Suppressor macrophage treated with lipopolysaccharide for 1 hour (primary cell): Measurements from ENCODE around the gene SPON1.
A peak's percentile ranks its signal among the peaks of the same experiment; 100 is the strongest.

ENCODE experiments used
- DNase-seq, 3 donors: peaks; one replicate each; pipeline ENCODE4 v3.0.0-alpha.2; 2020 to 2022

Gene SPON1

DNA sequence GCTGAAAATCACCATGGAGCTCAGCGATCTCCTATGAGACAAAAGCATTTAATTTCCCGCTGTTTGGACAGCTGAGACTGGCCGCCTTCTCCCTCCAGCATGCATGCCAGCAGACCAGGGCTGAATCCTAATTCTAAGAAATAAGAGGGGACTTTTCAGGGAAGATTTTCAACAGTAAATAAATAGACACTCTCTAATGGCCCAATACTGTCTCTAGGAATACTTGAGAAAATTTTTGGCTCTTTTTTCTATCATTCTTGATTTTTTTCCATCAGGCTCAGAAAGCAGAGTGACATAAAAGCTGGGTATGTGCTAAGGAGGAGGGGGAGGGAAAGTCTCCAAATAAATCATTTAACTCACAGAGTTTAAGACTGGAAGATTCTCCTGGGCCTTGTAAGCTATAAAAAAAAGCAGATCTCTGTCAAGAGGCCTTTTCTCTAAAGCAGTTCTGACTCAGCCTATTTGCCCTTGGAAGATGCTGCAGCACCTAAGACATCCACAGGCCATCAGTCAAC is 17.6 kb upstream of the SPON1 start:
- no peak for DNase-seq

DNA sequence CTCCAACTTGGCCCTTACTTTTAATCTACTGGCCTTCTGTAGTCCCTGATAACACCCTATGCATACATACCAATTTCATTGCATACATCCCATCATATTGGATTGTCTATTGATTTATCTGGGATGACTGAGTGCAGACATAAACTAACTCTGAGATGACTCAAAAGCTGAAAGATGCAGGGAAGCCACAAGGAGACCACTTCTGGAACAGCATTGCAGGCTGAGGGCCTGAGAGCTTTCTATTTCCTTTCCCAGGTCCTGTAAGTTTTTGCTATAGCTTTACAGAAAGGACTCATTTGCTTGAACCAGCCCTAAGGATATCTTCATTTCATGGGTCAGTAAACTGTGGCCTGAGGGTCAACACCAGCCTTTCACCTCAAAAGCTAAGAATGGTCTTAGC is 15.1 kb upstream of the SPON1 start:
- no peak for DNase-seq

DNA sequence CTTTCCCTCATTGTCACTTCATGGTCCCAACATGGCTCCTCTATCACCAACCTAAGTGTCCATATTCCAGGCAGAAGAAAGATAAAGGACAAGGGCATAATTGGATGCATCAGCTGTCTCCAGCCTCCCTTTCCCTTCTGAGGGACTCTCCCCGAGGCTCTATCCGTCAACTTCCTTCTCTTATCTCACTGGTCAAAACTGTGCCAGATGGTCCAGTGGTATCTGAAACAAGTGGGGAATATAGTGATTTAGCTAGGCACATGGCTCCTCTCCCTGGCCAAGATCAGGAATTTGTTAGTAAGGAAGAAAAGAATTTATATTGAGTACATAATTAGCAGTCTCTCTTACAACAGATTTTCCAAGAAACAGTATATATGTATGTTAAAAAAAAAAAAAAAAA is 12.6 kb upstream of the SPON1 start:
- peak; percentile 17 to 34 (median 25) for DNase-seq

DNA sequence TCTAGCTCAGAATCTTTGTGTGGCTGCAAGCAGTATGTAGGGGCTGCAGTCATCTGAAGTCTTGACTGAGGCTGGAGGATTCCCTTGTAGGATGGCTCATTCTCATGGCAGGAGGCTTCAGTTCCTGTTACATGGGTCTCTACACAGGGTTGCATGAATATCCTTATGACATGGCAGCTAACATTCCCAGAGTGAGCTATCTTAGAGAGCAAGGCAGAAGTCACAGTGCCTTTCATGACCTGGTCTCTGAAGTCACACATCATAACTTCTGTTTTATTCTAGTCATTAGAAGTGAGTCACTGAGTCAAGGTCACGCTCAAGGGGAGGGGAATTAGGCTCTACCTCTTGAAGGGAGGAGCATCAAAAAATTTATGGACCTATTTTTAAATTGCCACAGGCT is 10.3 kb upstream of the SPON1 start:
- DNase-seq, result peak; percentile 55 to 62 (median 62)

DNA sequence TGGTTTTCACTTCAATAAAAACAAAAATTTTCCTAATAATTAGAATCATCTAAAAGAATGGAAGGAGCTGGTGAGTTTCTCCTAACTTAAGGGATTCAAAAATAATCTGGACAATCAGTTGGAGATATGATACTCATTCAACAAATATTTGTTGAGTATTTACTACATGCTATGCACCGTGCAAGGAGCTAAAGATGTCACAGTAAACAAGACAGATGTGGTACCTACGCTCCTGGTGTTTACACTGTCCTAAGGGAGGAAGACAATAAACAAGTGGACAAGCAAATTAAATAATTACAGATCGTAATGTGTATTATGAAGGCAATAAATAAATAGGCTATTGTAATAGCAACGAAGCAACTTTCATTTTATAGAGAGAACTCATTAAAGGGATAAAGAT is 9.9 kb upstream of the SPON1 start:
- DNase-seq, result no peak

DNA sequence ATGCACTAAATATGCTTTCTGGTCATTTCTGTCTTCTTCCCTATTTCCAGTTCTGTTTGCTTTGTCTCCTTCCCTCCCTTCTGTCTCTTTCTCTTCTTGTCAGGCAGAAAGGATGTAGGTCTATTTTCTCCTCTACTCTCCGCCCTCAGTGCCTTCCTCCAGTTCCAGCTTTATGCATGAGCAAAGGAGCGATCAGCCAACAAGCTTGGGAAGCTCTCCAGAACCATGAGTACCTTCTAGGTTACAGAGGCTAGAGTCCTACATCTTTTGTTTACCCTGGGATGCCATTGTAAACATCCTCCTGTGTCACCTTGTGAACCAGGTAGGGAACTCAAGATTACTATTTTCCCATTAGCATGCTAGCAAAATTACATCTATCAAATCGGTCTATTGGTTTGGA is 7.9 kb upstream of the SPON1 start:
- no peak for DNase-seq

DNA sequence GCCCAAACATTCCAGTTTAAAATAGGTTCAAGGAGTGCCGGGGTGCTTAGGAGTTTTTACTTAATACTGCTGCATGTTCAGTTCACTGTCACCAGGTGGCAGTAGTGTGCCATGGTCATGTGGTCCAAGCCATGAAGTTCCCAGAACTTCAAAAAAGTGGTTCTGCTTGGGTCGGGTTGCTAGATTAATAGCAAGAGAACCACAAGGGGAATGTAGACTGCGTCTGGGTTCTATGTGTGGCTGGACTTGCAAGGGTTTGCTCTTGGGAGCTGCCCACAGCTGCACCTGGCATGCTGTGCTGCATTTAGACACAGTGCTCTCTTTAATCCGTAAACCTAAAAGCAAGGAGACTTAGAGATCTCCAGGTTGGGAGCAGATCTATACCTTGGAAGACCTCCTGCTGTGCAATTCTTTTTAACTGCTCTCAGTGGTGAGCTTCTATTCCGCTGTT is 6.5 kb upstream of the SPON1 start:
- DNase-seq, result peak; percentile 77 to 87 (median 79)

DNA sequence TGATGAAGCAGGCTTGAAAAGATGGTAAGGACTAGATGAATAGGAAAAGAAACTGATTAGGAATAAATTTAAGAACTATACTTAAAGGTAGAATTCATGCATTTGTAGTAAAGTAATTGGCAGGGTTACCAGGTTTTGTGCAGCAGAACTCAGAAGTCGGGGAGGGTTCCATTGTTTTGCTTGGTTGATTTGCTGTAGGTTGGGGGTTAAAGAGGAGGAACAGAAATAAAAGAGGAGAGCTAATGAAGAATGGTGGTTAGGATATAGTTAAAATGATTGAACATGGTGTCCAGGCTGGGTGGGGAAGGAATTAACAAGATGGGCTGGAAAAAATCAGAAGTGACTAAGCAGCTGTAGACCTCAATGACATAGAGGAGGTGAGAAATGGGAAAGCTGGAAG is 5.5 kb upstream of the SPON1 start:
- no peak for DNase-seq

DNA sequence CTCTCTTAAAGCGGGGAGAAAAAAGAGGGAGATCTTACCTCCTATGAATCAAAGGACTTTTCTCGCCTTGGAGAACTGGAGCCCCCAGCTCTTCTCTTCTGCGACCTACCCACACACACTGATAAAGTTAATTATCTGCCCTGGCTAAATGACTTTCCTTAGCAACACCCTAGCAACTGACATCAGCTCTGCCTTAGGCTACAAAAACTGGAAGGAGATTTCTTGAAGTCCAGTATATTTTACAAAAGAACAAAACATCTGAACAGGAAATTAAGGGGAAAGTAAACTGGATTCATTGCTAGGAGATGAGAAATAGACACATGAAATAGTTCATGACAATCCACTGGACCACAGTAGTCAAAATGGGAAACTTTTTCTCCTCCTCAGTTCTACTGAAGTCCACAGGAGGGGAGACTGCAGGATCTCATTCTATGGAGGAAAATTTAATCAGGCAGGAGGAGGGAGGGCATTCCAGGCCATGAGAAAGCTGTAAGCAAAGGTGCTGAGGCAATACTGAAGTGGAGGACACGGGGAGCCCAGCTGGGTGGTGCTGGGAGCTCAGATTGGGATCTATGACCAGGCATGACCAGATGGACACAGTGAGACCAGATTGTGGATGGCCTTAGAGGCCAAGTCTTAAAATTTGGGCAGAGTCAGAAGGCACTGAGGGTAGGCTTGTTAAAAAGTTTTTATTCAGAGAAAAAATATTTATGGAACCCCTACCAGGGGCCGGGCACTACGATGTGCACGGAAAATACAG is 3.7 kb upstream of the SPON1 start:
- DNase-seq, result no peak

DNA sequence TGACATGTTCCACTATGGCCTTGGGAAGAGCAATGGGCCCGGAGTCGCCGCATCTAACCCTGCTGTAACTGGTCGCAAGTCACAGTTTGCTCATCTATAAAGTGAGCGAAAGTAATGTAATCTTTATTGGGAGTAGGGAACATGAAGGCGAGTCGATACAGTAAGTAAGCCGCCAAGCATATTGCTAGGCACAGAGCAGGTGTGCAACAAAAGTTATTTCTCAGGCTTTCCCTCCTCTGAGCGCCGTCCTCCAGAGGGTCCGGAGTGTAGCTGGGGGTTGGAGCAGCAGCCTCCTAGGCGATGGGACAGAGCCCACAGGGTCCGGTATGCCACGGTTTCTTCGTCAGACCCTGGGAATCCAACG is 343 bp upstream of the SPON1 start:
- DNase-seq, result no peak

DNA sequence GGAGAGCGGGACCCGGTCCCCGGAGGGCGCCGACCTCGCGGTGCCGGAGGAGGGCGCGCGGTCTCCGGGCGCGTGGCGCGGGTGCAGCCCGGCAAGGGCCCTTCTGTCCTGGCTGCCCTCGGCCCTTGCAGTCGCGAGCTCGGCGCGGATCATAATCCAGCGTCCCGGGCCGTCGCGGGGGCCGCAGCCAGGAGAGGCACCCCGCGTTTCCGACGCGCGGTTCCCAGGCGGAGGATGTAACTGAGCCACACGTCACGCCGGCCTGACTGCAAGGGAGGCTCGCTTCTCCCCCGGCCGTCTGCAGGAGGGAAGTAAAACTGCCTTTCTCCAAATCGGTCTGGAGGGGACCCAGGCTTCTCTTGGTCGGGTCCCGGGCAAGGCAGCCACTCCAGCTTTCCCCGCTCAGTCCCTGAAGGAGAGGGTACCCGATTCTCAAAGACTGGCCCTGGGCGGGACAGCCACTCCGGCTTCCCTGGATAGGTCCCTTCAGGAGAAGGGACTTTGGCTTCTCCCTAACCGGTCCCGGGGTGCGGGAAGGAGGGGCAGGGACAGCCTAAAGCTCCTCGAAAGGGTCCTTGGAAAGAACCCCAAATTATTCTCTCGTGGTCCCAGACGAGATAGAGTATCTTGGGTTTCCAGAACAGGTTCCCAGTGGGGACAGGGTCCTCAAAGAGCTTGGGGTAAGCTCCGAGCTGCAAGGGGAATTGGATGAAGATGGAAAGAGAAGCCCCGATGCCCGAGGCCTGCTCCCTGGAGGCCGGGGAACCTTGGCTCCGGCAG is 836 bp downstream of the SPON1 start:
- DNase-seq, result peak in 2 of 3 donors; percentile 33 to 69

DNA sequence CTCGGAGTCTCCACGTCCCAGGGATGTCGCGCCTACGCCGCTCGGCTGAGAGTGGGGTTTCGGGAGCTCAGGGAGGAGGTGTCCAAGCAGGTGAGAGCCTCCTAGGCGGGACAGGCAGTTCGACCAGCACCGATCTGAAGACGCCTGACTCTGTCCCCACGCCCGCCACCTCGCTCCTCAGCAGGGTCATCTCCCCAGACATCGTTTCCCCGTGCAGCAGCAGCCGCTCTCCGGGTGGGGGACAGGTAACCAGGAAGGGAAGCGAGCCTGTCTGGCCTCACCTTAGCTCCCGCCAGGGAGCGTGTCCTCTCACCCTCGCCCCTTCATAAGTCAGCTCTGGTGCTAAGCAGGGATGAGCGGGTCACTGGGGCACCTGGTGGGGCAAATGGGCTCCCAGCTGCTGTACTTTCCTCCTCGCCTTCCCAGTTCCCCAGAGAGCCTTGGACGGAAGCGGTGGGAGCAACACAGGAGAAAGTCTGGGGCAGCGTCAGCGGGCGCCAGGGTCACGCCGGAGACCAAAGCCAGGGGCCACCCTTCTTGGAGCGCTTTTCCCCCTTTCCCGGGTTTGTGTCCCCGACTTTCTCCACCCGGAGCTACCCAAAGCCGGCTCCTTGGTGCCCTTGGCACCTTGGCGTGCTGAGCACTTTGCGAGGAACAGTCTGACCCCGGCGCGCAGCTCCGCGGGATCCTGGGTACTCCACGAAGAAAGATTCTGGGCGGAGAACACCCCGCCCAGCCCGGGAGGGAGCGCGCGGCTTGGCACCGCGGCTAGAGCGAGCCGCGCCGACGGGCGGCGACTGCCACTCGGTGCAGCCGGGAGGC is 1.6 kb downstream of the SPON1 start:
- DNase-seq, result peak in 1 of 3 donors; percentile 18

DNA sequence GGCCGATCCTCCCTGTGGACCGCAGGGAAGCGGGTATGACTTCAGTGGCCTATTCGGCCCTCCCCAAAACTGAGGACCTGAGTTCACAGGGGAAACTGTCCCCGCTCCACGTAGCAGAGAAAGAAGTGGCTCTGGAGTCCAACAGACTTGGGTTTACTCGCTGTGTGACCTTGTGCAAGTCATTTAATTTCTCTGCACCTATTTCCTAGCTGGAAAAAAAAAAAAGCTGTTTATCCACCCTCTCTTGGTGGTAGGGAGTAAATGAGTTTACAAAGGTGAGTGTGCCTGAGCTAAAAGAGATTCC is 2.2 kb downstream of the SPON1 start:
- DNase-seq, result no peak

DNA sequence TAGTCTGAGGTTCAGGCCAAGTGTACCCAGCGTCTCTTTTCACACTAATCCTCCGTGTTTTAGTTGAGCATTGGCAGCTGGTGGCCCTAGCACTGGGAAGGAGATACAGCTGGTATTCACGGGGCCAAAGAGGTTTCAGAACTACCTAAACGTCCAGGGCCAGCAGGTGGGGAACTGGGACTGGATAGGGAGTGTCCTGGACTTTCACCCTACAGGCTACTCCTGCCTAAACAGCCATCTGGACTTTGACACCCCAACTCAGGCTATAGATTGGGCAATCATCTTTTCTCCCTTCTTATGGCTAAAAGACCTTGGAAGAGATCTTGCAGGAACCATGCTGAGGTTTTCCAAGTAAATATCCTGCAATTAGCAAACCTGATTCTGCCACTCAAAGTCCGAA is 2.8 kb downstream of the SPON1 start:
- DNase-seq, result no peak

DNA sequence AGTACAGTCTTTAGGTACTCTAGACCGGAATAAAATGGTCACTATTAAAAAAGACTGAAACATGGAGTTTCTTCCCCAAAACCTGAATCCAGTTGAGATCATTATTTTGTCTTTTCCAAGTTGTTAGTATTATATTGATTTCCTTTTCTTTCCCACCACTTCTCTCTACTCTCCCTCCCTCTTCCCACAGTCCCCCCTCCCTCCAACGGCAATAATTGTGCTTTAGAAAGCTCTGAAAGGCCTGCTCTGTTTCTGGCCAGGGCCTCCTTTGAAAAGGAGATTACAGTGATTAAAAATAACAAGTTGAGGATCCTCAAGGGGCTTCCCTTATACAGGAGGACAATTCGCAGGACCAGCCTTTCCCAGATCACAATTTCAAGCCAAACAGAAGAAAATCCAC is 3.5 kb downstream of the SPON1 start:
- DNase-seq, result no peak

DNA sequence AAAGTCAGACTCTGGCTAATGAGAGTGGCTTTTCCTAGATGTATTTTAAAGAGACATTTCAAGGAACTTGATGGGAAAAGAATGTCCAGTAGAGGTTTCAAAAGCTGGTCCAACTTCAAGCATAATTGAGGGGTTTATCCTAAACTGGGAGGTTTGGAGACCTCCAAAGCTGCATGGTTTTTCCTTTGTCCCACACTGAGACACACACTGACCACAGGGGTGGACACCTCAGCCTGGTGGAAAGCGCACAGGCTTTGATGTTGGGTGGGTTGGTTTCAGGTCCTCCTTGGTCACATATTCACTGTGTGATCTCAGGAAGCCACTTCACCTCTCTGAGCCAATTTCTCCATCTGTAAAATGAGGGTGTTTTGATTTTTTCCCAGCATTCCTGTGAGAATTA is 4.0 kb downstream of the SPON1 start:
- DNase-seq, result no peak

DNA sequence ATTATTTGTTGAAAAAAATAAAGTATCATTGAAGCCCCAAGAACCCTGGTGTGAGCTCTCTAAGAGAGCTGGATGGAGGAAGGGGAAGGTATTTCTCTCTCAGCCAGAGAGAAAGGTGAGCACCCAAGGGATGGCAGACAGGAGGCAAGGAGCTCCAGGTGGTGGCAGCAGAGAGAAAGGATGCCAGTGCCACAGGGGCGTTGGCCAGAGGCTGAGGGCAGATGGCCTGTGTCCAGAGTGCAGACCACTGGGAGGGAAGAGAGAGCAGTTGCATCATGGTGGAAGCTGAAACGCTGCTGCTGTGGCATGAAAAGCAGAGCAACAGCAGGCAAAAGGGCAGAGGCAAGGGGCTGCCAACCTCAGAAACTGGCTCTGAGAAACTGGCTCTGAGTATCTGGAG is 8.5 kb downstream of the SPON1 start:
- DNase-seq, result no peak

DNA sequence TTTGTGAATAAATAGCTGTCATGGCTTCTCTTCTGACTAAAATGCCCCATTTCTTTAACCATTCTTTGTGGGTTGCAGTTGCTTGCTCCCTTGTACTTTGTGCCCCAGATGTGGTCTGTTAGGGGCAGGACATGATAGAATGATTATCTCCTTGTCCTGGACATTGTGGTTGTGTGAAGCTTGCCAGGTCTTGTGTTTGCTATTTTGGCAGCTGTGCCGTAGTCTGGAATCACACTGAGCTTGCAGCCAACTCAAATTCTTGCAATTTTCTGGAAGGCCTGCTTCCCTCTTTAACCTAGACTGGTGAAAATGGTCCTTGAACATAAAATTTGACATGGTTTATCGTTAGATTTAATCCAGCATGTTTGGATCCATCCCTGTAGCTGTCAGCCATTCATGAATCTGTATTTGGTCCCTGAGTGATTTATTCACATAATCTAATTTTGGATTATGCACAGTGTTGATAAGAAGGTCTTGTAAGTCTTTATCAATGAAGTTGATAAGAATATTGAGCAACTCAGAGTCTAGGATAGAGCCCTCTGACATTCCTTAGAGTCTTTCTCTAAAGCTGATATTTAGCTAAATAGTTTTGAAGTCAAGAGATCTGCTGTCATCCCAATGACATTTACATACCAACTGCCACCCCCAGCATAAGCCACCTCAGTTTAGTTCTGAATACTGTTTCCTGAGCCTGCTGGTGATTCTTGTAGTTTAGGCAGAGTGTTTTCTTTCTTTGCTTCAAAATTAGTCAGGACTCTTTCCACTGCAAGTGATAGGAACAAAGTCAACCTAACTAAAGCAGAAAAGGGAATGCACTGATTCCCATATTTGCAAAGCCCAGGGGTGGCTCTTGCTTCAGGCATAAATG is 9.8 kb downstream of the SPON1 start:
- no peak for DNase-seq

DNA sequence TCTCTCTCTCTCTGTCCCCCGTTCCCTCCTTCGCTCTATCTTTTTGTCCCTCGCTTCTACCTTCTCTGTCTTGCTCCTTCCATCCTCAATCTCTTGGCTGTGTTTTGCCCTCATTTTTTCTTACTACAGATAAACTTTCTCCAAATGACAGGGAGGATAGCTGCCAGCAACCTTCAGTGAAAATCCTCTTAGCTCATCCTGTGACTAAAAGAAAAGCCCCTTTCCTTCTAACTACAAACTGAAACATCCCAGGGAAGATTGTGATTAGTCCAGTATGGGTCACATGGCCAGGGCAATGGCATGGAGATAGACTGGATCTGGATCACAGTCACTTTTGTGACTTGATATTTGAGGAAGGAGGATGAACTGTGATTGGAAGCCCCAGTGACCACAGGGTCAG is 10.4 kb downstream of the SPON1 start:
- no peak for DNase-seq

DNA sequence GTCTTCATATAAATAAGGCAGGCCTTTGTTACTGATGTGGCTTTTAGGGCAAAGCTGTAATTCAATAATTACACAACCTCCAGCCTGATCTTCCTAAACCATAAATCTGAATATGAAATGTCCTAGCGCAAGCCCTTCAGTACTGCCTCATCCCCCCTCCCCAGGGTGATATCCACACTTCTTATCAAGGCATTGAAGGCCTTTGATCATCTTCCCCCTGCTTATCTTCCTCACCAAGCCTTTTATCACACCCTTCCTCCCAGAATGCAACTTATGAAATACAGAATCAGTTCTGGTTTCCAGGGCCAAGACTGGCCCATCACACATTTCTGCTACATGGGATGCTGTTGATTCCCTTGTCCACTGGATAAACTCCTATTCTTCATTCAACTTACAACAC is 12.1 kb downstream of the SPON1 start:
- no peak for DNase-seq

DNA sequence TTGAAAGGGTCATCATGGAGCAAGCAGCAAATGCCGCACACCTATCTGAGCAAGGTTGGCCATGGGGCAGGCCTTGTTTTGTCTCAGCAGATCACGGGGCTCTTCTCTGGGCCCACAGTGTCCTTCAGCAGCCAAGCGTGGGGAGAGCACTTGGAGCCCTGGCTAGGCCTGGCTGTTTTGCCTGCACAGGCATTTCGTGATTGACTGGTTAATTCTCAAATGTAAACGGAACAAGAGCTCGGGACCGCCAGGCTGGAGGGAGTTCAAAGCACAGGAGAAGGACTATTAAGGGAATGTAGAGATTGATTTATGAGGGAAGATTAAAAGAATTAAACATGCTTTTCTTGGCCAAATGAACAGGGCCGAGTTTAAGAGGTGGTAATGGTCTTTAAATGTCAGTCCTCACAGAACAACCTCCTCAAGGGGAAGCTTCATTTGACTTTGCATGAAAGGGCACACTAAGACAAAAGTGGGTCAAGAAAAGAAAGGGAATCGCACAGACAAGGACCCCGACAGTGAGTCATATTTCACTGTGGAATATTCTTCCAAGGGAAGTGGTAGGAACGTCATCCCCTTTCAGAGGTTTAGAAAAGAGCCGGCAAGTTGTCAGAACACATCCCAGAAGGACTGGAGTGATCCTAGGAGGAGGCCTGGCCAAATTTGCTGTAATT is 20.7 kb downstream of the SPON1 start:
- no peak for DNase-seq
